GM18951 (cell line): ENCODE measurements around the gene COG2.
"Not testable (repeated sequence)": the region's sequence is repeated elsewhere in the genome, so short reads cannot be mapped to it uniquely, and the experiment has no call there.

Experiments used
- POLR2A ChIP-seq: IDR thresholded peaks from 4 replicates; pipeline ENCODE4 v1.6.1; 2011; ENCODE audit warnings: mild to moderate bottlenecking; ENCODE audit not compliant: insufficient read length, insufficient read depth; ENCODE audit errors: extremely low read depth
- in situ Hi-C: fragments of 300-500 bp; cut with MboI; formaldehyde crosslinking; loops from one replicate; pipeline ENCODE4 v1.12.0; 2022; ENCODE audit warnings: low sequenced_read_pairs, mixed read lengths, inconsistent platforms; ENCODE audit not compliant: unreplicated experiment

The COG2 gene

DNA sequence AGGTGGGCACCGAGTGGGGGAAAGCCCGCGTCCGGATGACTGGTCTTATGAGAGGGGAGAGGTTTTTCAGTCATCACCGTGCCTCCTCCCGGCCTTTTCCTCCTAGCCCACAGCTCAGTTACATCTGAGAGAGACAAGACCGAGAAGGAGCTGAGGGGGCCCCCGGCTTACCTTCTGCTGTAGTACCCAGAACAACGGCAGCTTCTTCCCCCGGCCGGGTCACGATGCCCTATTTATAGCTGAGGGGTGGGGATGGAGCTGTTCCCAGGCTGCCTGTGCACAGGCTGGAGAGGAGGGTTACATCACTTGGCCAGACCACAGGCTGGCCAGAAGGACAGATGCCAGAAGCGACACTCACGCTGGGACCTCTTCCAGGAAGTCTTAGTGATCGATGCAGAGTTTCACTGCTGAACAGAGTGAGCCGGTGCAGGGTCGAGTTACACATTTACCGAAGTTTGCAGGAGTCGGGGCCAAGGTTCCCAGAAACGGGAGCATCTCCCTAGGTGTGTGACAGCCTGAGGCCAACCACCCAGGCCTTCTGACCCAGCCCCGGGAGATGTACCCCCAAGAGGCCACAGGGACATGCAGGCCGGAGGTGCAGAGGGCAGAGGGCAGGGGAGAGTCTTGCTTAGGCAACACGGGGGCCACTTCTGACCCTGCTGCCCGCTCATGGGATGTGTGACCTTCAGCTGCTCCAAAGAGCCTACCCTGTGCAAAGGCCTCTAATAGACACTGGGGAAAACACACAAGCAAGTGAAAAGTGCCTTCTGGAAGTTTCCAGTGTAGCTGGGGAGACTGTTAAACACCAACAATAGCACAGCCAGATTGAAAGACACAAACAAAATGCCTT is 71.9 kb downstream of the COG2 start, which contains the start of gene AGT:
Gene AGT (minus strand): TSS at position 208 of the 850 bp plus-strand sequence. CDS start 3,299 bp downstream, outside the sequence.
- no peak for TF ChIP-seq POLR2A
- in situ Hi-C loops = no loop called here

DNA sequence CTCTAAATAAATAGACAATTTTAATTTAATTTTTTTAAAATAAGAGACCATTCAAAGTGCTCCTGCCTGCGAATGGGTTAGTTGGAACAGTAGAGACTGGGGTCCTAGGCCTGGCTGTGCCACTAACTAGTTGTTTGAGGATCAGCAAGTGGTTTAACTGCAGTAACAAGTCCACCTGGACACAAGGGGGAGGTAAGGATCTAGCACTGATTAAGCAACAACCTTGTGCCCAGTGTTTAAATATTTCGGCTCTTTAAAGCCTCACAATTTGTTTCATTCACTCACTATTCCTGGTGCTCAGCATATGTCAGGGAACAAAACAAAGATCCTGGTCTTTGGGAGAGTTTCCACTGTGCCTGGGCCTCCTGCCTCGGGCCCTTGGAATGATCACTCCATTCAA is 73.2 kb downstream of the COG2 start:
- TF ChIP-seq POLR2A = no peak
- in situ Hi-C loops = no loop called here

DNA sequence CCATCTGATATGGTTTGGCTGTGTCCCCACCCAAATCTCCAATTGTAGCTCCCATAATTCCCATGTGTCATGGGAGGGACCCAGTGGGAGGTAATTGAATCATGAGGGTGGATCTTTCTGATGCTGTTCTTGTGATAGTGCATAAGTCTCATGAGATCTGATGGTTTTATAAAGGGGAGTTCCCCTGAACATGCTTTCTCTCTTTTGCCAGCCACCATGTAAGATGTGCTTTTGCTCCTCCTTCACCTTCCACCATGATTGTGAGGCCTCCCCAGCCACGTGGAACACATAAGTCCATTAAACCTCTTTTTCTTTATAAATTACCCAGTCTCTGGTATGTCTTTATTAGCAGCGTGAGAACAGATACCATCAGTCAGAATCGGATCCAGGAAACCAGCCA is 74.2 kb downstream of the COG2 start:
- in situ Hi-C loops = not testable (repeated sequence)

DNA sequence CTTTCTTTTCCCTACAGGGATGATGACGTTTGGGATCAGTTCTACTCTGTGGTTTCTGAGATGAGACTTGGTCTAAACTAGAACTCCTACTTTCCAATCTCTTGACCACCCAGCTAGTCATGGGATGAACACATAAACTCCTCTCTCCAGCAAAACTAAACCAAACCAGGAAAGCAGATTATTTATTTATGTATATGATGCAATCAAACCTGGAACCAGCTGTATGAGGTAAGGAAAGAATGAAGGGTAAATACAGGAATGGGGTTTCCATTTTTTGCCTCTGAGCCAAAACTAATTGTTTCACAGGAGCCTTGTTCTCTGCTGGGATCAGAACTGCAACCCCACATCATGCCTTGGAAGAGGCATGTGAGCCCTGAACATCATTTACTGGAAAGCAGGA is 75.0 kb downstream of the COG2 start:
- in situ Hi-C loops = no loop called here
- no peak for TF ChIP-seq POLR2A

DNA sequence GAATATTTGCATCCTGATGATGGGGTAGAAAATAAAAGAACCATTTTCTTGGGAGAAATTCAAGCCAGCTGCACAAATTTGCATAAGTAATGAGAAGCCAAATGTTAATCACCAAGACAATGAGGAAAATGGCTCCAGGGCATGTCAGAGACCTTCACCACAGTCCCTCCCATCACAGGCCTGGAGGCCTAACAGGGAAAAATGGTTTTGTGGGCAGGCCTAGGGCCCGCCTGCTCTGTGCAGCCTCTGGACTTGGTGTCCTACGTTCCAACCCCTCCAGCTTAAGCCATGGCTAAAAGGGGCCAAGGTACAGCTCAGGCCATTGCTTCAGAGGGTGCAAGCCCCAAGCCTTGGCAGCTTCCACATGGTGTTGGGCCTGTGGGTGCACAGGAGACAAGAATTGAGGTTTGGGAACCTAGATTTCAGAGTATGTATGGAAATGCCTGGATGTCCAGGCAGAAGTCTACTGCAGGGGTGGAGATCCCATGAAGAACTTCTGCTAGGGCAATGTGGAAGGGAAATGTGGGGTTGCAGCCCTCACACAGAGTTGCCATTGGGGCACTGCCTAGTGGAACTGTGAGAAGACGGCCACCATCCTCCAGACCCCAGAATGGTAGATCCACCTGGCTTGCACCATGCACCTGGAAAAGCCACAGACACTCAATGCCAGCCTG is 79.7 kb downstream of the COG2 start:
- in situ Hi-C loops = not testable (repeated sequence)

DNA sequence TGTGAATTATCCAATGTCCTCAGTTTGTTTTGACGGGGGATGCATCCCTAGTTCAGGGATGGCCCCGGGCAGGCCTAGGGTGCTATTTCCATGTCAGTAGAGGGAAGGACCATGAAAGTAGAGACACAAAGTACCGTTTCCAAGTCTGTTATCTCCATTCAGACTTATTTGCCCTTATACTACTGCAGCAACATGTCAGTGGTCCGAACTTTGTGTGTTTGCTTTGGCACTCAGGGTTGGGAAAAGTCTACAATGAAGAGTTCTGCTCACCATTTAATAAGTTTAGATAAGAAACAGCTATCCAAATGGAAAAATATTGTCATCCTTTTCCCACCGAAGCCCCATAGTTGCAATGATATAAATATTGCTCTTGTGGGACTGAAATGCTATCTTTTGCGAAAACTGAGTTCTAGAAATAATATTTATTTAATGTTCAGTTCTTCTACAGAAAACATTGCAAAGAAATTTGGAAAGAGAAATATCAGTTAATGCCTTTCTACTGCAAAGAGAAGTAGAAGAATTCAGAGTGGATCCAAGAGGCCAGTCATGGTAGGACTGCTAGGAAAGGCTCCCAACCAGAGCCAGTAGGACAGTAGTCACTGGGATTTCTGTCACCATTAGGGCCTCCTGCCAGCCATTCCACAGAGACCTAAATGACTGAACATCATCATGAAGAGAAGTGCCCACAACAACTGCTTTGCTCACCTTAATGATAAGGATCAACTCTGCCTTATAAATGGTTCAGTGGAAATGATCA is 83.2 kb downstream of the COG2 start:
- TF ChIP-seq POLR2A = no peak
- in situ Hi-C loops = no loop called here

DNA sequence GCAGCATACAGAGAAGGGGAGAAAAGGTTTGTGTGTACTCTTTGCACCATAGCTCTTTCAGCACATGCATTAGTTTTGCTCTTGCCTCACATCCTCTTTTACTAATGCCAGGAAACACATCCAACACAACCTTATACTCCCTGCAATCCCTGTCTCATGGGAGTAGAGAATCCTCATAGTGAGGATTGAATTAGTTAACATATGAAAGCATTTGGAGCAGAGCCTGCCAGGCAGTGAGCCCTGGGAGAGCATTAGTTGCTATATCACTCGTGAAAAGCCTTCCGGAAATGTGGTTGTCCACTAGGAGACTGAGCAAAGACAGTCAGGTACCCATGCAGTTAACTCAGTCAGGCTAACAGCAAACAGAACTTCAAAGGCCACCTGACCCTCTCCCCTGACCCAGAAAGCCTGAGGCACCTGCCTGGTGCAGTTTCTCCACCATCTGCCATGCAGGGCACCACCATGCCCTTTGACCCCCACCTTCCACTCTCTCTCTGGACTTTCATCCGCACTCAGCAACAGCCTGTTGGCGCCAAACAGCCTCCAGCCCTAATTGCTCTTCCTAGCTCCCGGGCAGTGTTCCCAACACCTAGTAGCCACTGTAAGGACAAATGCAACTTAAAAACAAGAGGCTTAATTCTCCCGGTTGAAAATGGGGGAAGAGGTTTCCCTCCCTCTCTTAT is 86.6 kb downstream of the COG2 start:
- in situ Hi-C loops = no loop called here

DNA sequence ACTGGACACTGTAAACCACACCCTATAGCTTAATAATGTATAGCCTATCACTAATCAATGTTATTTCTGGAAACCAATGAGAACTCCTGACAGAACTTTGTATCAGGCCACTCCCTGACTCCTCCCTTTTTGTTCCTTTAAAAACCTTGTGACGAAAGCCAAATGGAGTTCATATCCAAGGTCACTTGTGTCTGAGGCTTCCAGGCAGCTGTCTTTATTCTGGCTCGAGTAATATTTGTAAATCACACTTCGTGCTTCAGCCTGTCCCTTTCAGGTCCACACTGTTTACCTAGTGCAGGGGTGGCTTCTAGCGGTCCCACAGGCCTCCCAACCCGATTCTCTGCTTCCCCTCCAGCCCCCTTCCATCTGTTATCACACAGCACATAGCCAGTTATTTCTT is 88.7 kb downstream of the COG2 start:
- TF ChIP-seq POLR2A = no peak
- in situ Hi-C loops = no loop called here

More for the DNA sequence above, 86.6 kb downstream of the COG2 start:
- no peak for TF ChIP-seq POLR2A

DNA sequence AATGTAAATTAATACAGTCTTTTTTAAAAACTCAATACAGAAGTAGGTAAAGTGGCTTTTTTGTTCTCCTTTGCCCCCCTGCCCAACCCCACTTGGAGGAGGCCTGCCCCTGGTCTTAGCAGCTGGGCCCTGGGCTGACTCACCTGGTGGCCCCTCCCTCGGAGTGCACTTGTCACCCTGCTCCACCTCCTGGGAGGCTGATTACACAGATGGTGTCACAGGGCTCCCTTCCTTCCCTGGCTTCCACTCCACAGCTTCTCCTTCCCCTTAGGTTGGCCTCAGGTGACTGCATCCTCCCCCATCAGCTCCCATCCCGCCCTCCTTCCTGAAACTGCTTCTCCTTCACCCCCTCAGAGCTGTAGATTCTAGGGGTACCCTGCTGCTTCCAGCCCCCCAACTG is 93.2 kb downstream of the COG2 start:
- TF ChIP-seq POLR2A = no peak
- in situ Hi-C loops = no loop called here

DNA sequence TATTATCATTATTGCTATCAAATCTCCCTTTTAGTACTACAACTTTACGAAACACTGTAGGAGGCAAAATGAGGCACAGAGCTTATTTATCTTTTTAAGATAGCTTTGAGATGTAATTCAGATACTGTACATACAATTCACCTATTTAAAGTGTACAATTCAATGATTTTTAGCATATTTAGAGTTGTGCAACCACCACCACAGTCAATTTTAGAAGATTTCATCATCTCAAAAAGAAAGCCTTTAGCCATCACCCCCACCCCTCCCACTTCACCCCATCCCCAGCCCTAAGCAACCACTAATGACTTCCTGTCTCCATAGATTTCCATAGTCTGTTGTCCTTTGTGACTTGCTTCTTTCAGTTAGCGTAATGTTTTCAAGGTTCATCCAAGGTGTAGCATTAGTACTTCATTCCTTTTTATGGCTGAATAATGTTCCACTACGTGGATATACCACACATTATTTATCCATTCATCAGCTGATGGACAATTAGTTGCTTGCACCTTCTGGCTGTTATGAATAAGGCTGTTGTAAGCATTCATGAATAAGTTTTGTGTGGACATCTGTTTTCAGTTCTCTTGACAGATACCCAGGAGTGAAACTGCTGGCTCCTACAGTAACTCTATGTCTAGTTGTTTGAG is 95.5 kb downstream of the COG2 start:
- in situ Hi-C loops = no loop called here
- no peak for TF ChIP-seq POLR2A

DNA sequence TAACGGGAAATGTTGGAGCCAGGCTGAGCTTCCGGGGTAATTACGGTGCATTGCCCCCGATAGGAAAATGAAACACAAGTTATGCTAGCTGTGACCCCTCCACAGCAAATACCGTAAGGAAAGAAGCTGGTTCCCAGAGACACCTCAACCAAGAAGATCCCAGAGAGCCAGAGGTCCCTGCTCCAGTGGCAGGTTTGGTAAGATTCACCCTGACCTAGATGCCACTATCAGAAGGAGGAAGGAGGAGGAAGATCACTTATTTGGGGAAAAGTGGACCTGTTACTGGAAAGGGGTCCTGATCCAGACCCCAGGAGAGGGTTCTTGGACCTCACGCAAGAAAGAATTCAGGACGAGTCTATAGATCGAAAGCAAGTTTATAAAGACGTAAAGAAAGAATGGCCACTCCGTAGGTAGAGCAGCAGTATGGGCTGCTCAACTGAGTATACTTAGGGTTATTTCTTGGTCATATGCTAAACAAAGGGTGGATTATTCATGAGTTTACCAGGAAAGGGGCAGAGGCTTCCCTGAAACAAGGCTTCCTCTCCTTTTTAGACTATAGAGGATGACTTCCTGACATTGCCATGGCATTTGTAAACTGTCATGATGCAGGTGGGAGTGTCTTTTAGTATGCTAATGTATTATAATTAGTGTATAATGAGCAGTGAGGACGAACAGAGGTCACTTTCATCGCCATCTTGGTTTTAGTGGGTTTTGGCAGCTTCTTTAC is 97.4 kb downstream of the COG2 start:
- no peak for TF ChIP-seq POLR2A
- in situ Hi-C loops = no loop called here
